CD4-positive, alpha-beta T cell treated with Interleukin-4 for 1 hour (primary cell): Measurements from ENCODE around the gene ATP11B.
A peak's percentile ranks its signal among the peaks of the same experiment; 100 is the strongest.

Experiments used
- DNase-seq, 2 donors: peaks; one replicate each; pipeline ENCODE4 v3.0.0-alpha.2; 2020 to 2022

ATP11B gene

DNA sequence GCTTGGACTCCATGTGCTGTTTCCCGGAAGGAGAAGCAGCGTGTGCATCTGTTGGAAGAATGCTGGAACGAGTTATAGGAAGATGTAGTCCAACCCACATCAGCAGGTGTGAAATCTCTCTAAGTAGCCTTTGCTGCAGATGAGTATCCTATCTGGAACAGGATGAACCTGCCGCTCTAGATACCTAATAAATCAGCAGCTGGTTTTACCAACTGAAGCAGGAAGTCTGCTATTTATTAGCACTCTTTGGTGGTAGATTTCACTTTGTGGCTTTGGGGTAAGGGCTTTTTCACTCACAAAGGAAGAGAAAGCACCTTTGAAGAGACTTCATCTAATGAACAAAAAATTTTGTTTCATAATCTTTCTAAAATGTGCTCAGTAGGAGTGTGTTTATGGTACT lies 120.6 kb downstream of the ATP11B start:
- DNase-seq = peak in 1 of 2 donors; percentile 55

DNA sequence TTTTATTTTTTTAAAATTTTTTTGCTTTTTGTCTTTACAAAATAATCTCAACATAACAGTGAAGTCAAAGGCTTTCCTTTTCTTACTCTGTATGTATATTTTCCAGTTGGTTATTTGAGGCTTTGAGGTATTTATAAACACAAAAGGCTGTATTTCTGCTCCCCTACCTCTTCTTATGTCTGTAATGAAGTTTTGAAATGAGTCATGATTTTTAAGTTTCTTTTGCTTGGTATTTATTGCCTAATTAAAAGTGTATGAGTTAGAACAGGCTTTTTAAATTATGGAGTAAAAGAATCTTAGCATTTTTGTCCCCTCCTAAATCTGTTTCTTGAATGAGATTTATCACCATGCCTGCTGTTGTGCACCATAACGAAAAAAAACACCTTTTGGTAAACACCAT lies 121.0 kb downstream of the ATP11B start:
- no peak for DNase-seq

DNA sequence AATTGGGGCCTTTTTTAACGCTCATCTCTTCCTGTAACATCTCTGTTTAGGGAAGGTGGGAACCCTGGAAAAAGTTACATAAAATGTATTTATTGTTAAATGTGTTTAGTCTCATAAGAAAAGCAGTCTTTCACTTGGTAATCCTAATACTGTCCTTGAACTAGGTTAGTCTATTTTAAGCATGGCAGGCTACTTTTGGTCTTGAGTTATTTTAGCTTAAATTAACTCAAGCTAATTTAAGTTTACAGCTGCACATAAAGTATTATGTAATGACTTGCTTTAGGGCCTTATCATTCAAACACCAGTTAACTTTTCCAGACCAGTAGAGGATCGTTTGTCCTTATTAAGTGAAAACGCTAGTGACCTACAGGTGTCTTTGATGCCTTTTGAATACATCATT lies 123.8 kb downstream of the ATP11B start:
- no peak for DNase-seq

DNA sequence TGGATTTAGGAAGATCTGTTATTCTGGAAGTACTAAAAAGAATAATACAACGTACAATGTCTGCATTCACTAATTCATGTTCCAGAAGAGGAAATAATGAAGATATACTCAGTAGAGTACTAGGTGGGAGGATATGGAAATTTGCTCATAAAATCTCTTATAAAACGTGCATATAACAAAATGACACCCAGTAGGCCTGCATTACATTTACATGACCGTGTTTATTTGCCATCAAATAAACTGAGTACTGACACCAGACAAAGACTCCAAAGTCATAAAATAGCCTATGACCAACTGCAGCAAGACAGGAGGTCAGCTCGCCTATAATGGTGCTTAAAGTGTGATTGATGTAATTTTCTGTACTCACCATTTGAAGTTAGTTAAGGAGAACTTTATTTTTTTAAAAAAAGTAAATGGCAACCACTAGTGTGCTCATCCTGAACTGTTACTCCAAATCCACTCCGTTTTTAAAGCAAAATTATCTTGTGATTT lies 126.6 kb downstream of the ATP11B start:
- no peak for DNase-seq

DNA sequence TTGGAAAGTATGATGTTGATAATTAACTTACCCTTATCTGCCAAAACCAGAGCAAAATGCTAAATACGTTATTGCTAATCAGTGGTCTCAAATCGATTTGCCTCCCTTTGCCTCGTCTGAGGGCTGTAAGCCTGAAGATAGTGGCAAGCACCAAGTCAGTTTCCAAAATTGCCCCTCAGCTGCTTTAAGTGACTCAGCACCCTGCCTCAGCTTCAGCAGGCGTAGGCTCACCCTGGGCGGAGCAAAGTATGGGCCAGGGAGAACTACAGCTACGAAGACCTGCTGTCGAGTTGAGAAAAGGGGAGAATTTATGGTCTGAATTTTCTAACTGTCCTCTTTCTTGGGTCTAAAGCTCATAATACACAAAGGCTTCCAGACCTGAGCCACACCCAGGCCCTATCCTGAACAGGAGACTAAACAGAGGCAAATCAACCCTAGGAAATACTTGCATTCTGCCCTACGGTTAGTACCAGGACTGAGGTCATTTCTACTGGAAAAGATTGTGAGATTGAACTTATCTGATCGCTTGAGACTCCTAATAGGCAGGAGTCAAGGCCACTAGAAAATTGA lies 127.3 kb downstream of the ATP11B start:
- DNase-seq = no peak

DNA sequence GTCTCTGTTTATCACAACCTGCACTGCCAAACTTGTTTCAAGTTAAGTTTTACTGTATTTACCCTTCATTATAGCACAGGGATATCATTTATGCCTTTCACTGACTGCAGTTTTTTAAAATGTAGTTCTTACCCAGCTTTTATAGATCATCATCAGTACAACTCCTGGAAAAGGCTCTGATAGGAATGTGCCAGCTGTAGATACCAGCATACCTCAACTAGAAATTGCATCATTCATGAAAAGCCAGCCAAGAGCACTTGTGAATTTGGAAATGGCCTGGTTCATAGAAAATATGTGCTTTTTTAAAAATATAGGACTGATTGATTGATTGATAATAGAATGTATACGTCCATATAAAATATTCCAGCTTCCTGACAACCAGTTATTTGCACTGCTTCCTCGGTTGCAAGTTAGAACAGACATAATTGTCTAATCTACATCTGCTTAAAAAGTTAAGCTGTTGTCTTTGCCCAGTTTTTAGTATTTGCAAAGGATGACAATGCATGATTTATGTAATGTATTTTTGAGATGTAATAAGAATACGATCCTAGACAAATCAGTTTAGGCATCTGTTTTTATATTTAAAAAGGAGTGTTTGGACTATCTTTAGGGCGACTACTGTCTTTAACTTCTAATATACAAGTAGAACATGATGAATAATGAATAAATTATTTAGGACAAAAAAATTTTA lies 128.5 kb downstream of the ATP11B start:
- DNase-seq = no peak

DNA sequence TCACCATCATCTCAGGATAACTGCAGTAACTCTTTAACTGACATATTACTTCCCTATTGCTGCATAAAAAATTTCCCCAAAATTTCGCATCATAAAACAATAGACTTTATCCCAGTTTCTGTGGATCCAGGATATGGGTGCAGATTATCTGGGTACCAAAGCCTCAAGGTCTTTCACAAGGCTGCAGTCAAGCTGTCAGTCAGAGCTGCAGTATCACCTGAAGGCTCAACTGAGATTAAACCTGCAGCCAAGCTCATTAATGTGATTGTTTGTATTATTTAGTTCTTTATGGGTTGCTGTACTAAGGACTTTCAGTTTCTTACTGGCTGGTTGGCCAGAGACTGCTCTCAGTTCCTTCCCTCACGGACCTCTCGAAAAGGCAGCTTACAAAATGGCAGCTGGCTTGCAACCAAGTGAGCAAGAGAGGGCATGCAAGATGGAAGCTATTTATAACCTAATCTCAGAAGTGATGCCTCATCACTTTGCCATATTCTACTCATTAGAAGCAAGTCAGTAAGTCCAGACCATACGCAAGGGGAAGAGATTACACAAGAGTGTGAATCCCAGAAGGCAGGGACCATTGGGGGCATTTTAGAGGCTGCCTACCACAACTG lies 132.1 kb downstream of the ATP11B start:
- DNase-seq = no peak

DNA sequence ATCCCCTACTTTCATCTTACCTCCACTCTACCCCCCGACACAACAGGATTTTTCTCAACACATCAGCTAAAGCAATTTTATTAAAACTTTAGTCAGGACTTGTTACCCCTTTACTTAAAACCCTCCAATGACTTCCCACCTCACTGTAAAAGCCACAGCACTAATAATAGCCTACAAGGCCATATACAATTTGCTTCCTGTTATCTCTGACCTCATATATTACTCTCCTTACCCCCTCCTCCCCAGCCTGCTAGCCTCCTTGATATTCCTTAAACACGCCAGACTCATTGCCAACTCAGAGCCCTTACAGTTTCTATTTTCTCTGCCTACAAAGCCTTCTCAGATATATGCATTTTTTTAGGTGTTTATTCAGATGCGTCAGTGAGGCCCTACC lies 132.6 kb downstream of the ATP11B start:
- no peak for DNase-seq

DNA sequence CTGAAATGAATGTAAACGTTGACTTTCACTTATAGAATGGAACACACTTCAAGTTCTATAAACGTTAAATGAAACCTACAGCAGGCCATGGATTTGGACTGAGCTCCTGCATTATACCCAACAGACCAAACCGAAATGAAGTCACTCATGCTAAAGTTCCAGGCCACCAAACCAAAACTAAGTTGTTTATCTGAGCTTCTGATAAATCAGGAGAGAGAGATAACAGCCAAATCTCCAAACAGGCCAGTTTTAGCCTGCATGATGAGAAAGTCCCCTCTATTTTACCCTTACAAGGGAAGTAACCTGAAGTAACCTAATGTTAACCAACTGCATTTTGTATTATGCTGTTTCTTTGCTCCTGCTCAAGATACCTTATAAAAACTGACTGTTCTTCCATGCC lies 142.5 kb downstream of the ATP11B start:
- DNase-seq = no peak

DNA sequence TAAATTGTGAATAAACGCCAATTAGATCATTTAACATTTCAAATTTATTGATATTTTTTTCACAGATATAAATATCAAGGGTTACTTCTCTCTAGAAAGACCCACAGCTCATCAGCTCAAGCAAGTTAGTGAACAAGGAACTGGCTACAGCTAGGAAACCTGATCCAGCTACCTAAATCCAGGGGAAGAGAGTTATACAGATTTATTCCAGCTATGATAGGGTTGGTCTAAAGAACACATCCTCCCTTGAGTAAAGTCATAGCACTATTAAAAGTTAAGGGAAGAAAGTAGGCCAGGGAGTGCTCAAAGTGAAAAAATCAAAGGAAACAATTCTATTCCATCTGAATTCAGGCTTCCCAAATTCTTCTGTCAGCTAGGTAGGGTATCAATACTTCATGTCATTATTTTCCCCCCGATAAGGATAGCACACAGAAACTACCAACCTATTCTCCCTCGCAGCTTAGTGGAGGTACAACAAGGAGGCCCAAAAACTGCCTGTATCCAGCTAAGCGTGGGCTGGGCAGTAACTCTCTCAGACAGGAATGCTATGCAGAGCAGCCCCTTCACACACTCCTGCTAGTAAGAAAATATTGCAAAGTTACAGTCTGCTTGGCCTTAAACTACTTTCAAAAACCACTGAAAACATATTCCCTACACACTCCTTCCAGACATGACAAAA lies 143.1 kb downstream of the ATP11B start:
- DNase-seq = no peak

DNA sequence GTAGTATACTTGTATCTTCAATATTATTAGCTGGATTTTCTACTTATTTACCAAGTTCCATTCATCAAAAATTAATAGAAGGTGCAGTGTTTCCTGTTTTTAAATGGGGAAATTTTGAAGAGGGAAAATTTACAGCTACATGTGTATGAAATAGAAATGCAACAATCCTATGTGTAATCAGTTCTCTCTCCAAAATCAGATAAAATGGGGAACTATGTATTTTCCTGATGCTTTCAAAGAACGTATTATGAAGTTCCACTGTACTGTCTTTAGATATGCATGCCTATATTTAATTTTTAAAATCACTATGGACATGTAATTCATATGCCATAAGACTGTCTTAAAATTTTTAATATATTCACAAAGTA lies 143.6 kb downstream of the ATP11B start:
- no peak for DNase-seq

DNA sequence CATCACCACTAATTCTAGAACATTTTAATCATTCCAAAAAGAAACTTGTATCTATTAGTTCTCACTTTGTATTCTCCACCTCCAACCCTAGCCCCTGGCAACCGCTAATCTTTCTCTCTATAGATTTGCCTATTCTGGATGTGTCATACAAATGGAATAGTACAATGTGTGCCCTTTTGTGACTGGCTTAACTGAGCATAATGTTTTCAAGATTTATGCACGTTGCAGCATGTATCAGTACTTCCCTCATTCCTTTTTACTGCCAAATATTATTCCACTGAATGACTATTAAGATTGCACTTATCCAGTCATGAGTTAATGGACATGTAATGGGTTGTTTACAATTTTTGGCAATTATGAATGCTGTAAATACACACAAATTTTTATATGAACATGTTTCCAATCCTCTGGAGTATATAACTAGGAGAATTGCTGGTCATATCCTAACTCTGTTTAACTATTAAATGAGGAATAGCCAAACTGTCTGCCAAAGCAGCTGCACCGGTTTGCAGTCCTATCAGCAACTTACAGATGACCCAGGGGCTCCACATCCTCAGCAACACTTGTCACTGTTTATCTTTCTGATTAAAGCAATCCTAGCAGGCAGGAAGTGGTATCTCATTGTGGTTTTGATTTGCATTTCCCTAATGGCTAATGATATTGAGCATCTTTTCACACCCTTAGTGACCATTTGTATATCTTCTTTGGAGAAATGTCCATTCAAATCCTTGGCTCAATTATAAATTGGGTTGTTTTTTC lies 144.2 kb downstream of the ATP11B start:
- peak in 1 of 2 donors; percentile 17 for DNase-seq

DNA sequence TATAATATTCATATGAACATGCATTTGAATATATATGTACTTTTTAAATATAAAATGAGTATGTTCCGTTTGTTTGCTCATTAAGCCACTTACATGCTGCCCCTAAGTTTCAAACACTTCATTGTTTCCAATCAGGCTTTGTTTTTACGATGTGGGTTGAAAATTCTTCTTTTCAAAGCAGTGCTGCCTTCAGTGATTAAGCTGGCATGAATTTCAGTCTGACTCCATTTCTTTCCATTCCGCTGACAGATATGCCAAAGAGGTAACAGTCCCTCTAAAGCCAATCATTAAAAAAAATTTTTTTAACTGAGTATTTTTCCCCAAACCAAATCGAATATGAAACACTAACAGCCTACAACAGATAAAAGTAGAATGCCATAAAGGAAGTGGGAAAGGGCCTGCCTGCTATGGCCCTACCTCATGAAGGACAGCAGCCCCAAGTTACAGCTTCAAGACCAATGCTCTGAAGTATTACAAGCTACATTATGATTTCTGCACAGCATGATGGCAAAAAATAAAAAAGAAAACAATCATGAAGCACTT lies 147.0 kb downstream of the ATP11B start:
- DNase-seq = no peak

DNA sequence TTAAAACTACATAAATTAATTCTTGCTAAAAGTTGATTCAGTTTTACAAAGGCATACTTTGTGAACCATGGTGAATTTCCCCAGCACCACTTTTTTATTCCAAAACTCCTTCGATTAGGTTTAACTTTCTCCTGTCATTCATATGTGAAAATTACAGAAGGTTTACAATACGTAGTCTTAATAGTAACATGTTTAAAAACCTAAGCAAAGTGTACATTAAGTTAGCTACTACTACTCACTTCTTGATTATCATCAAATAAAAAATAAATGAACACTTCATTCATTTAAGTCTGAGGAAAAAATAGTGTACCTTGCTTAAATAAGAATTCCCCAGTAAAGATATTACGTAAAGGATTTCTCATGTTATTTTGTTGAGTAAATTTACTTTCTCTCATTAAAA lies 148.4 kb downstream of the ATP11B start:
- DNase-seq = no peak

DNA sequence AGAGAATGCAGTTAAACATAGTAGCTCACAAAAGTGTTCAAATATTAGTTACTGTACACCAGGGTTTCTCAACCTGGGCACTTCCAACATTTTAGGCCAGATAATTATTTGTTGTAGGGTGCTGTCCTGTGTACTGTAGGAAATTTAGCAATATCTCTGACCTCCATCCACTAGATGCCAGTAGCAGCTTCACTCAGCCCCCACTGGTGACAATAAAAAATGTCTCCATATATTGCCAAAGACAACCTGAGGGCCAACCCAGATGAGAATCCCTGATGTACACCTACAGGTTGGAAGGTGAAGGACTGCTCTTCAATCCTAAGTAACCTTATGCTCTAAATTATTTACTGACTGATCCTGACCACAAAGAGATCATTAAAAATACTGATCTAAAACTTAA lies 154.6 kb downstream of the ATP11B start:
- DNase-seq = no peak

DNA sequence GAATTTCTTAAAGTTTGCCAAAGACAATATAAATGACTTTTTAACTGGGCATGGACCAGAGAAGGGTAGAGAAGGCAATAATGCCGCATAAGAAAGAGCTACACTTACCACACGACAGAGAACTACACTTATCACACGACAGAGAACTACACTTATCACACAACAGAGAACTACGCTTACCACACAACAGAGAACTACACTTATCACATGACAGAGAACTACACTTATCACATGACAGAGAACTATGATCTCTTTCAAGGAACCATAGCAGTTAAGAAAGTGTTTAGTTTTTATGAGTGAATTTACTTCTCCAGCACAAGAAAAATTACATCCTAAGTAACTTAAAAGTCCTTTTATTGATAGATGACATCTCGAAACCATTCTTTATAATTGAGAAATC lies 155.0 kb downstream of the ATP11B start:
- no peak for DNase-seq

DNA sequence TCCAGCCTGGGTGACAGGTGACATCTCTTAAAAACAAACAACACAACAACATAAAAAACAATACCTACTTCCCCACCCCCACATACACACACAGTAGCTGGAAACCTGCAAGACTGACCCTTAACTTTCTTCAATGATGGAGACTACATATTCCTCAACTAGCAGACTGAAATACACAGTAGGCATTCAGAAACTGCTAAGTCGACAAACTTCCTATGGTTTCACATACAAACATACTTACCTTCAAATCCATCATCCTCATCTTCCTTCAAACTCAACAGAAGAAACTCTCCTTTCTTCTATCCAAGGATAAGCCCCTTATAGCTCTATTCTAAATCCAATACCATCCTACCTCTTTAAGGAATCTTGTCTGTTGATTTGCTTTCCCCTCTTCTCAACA lies 156.4 kb downstream of the ATP11B start:
- no peak for DNase-seq

DNA sequence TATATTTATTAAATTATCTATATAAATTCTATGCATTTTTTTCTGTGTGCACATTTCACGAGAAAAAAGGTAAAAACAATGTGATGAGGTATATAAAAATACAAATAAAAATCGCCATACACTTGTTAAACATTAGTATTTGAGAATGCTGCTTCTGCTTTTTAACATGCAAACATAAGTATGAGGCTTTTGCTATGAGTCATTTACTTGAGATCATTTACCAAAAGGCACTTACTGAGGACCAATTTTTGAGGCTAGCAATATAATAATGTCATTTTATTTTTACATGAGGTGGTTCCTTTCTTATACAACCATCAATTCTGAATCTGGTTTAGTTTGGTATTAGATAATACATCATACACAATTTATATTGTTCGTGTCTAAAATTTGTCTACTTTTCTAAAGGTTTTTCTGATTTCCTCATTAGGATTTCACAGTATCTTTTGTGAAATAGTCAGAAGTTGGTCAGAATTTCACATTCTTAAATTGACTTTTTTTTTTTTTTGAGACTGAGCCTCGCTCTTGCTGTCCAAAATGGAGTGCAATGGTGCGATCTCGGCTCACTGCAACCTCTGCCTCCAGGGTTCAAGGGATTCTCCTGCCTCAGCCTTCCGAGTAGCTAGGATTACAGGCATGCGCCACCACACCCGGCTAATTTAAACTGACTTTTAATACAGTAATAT lies 161.4 kb downstream of the ATP11B start:
- no peak for DNase-seq

DNA sequence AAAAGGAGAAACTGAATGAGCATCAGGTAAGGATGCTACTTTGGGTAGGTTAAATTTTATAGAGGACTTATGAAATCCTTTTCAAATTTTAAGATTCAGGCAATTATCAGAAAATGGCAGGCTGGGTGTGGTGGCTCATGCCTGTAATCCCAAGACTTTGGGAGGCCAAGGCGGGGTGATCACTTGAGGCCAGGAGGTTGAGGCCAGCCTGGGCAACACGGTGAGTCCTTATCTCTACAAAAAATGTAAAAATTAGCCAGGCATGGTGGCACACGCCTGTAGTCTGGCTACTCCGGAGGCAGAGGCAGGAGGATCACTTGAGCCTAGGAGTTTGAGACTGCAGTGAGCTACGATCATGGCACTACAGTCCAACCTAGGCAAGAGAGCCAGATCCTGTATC lies 163.9 kb downstream of the ATP11B start:
- no peak for DNase-seq

DNA sequence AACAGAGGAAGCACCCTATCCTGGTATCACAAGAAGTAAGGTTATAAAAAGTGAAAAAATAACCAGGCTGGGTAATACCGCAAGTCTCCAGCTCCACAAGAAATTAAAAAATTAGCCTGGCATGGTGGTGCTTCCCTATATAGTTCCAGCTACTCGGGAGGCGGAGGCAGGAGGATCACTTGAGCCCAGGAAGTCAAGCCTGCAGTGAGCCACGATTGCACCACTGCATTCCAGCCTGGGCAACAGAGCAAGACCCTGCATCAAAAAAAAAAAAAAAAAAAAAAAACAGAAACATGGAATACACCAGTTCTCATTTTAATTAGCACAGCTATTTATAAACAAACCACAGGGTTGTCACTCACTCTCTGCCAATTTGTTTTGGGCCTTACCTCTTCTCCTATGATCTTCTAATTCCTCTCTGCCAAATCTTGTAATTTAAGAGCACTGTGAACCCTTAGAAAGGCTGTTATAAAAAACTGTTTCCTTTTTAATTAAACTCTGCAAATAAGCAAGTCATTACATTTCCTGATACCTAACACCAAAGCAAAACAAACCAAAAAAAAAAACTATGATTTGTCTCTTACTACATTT lies 164.5 kb downstream of the ATP11B start:
- DNase-seq = no peak

DNA sequence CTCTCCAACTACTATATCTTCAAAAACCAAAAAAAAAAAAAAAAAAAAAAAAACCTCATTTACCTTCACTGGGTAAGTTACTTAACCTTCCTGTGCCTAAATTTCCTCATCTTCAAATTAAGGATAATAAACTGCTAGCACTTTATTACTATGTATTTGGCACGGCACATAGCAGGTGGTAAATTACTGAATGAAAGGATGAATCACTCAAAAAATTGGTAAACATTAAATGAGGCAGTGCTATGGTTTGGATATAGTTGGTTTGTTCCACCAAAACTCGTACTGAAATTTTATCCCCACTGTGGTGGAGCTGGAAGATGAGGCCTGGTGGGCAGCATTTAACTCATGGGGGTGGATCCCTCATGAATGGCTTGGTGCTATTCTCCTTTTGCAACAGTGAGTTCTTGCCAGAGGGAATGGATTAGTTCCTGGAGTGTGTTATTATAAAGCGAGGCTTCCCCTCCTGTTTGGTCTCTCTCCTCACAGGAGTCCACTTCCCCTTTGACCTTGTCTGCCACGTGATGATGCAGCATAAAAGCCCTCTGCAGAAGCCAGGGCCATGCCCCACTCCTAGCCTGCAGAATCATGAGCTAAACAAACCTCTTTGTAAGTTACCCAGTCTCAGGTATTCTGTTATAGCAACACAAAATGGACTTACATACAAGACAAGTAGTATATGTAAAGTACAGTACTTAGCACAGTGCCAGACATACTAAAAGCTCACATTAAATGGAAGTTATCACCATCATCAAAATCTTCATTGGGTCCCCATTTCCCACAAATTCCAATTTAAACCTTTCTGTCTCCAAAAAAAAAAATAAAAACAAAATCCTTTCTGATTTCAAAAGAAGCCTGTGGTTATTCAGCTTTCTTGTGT lies 166.4 kb downstream of the ATP11B start:
- no peak for DNase-seq
